Epithelial cell of proximal tubule (primary cell): ENCODE results near the gene NLN. TPM values are rescaled to one million over a fixed set of nuclear protein-coding genes. Genes with fewer than 3 reads are reported as not detected.
"Not testable (repeated sequence)": the region's sequence is repeated elsewhere in the genome, so short reads cannot be mapped to it uniquely, and the experiment has no call there.

Experiments used
- DNase-seq: peaks from one replicate; pipeline ENCODE4 v3.0.0-alpha.2; 2011; ENCODE audit warnings: low read depth
- H3K4me3 ChIP-seq: 2 replicates; pipeline ENCODE4 v1.5.1; 2011; ENCODE audit warnings: low read depth, mild to moderate bottlenecking, low read length
- CTCF ChIP-seq: conservative IDR thresholded peaks from 2 replicates; pipeline ENCODE4 v1.5.1; 2012; ENCODE audit warnings: low read depth, mild to moderate bottlenecking, low read length
- total RNA-seq: library from RNA; depleted of rRNA; stranded (reverse); fragments of >200 nt; gene quantifications from 2 replicates; pipeline ENCODE4 v1.2.3, GENCODE V29; 2015

The NLN gene
- total RNA-seq, 1 donor from 2014 or later: 25.8 TPM

- no peak for DNase-seq
- TF ChIP-seq CTCF: no peak
- no peak overlapping the region for H3K4me3 ChIP-seq
Observed at GRCh38 chr5:65840071-65840470, 118.1 kb downstream of the NLN start.

- DNase-seq, H3K4me3 ChIP-seq: not testable (repeated sequence)
Observed at GRCh38 chr5:65844763-65845162, 122.8 kb downstream of the NLN start.

- H3K4me3 ChIP-seq: no peak overlapping the region
- no peak for TF ChIP-seq CTCF
- no peak for DNase-seq
Observed at GRCh38 chr5:65846101-65846500, 124.1 kb downstream of the NLN start.

- H3K4me3 ChIP-seq, DNase-seq: not testable (repeated sequence)
Observed at GRCh38 chr5:65847019-65847418, 125.0 kb downstream of the NLN start.

GRCh38 chr5:65849918-65850317, 127.9 kb downstream of the NLN start:
- not testable (repeated sequence) for H3K4me3 ChIP-seq, DNase-seq

- no peak for DNase-seq
Observed at GRCh38 chr5:65854925-65855324, 132.9 kb downstream of the NLN start.

GRCh38 chr5:65855766-65856315, 133.8 kb downstream of the NLN start:
- no peak for TF ChIP-seq CTCF
- H3K4me3 ChIP-seq: no peak overlapping the region

More at GRCh38 chr5:65854925-65855324, 132.9 kb downstream of the NLN start:
- no peak for TF ChIP-seq CTCF
- no peak overlapping the region for H3K4me3 ChIP-seq

GRCh38 chr5:65856520-65856919, 134.5 kb downstream of the NLN start:
- no peak for DNase-seq
- no peak for TF ChIP-seq CTCF
- H3K4me3 ChIP-seq: no peak overlapping the region

More at GRCh38 chr5:65855766-65856315, 133.8 kb downstream of the NLN start:
- no peak for DNase-seq

GRCh38 chr5:65858316-65858715, 136.3 kb downstream of the NLN start:
- H3K4me3 ChIP-seq: no peak overlapping the region
- no peak for DNase-seq
- no peak for TF ChIP-seq CTCF
